Keratinocyte (primary cell): ENCODE data around the gene HLA-DMB. TPM values are rescaled to one million over a fixed set of nuclear protein-coding genes. Genes with fewer than 3 reads are reported as not detected.

Experiments used
- DNase-seq: peaks from one replicate; pipeline ENCODE4 v3.0.0-alpha.2; 2011; ENCODE audit warnings: low read depth, missing footprints, low spot score
- FAIRE-seq: peaks from 2 replicates; lab custom pipeline; 2011; peaks lifted over from hg19 to GRCh38; lab: Jason Lieb, UNC
- H2AFZ ChIP-seq: 2 replicates; pipeline ENCODE4 v1.6.0; 2012; ENCODE audit warnings: low read length, control low read depth, inconsistent platforms; ENCODE audit not compliant: control insufficient read depth
- H3K27ac ChIP-seq: 2 replicates; pipeline ENCODE4 v1.5.1; 2011; ENCODE audit warnings: low read length; ENCODE audit not compliant: control insufficient read depth, insufficient read depth
- H3K27me3 ChIP-seq: 3 replicates; pipeline ENCODE4 v1.6.0; 2011; ENCODE audit warnings: low read length; ENCODE audit not compliant: control insufficient read depth, insufficient read depth; ENCODE audit errors: extremely low read depth
- H3K36me3 ChIP-seq, 2 experiments: 2 replicates in 1 of 2; 3 replicates in 1 of 2; pipeline ENCODE4 v1.5.1; 2011; ENCODE audit warnings: low read length in 2 of 2, mild to moderate bottlenecking in 1 of 2; ENCODE audit not compliant: control insufficient read depth in 2 of 2, insufficient read depth in 2 of 2; ENCODE audit errors: extremely low read depth in 1 of 2
- H3K4me1 ChIP-seq: 3 replicates; pipeline ENCODE4 v1.5.1; 2011; ENCODE audit warnings: low read length; ENCODE audit not compliant: control insufficient read depth, insufficient read depth; ENCODE audit errors: extremely low read depth
- H3K4me2 ChIP-seq: 3 replicates; pipeline ENCODE4 v1.6.0; 2011; ENCODE audit warnings: low read depth, low read length; ENCODE audit not compliant: control insufficient read depth, insufficient read depth; ENCODE audit errors: extremely low read depth
- H3K4me3 ChIP-seq, 3 experiments: fragments of 200-600 bp in 1 of 3; sonication (generic) in 1 of 3; 2 replicates in 2 of 3; 3 replicates in 1 of 3; pipeline ENCODE4 v1.5.1; 2011 to 2016; ENCODE audit warnings: low read length in 3 of 3, mild to moderate bottlenecking in 3 of 3, control low read depth in 2 of 3, inconsistent platforms in 1 of 3, low read depth in 1 of 3, mixed read lengths in 1 of 3, mixed run types in 1 of 3, moderate library complexity in 1 of 3; ENCODE audit not compliant: control insufficient read depth in 2 of 3, insufficient read depth in 2 of 3; ENCODE audit errors: extremely low read depth in 1 of 3
- H3K79me2 ChIP-seq: 2 replicates; pipeline ENCODE4 v1.6.0; 2012; ENCODE audit warnings: low read length; ENCODE audit not compliant: control insufficient read depth, insufficient read depth
- H3K9ac ChIP-seq: 3 replicates; pipeline ENCODE4 v1.6.0; 2011; ENCODE audit warnings: low read length; ENCODE audit not compliant: control insufficient read depth, insufficient read depth; ENCODE audit errors: extremely low read depth
- H3K9me1 ChIP-seq: 3 replicates; pipeline ENCODE4 v1.6.0; 2011; ENCODE audit warnings: low read length; ENCODE audit not compliant: control insufficient read depth, insufficient read depth; ENCODE audit errors: extremely low read depth
- H3K9me3 ChIP-seq: 2 replicates; pipeline ENCODE4 v1.5.1; 2012; ENCODE audit warnings: low read depth, low read length; ENCODE audit not compliant: control insufficient read depth
- H4K20me1 ChIP-seq: 3 replicates; pipeline ENCODE4 v1.6.0; 2011; ENCODE audit warnings: low read length; ENCODE audit not compliant: control insufficient read depth, insufficient read depth; ENCODE audit errors: extremely low read depth
- CTCF ChIP-seq, 3 experiments: IDR thresholded peaks in 1 of 3; conservative IDR thresholded peaks in 1 of 3; optimal IDR thresholded peaks in 1 of 3; 2 replicates in 2 of 3; 3 replicates in 1 of 3; pipeline versions ENCODE3 to v1.5.1; 2011; ENCODE audit warnings: low read length in 3 of 3, mild to moderate bottlenecking in 3 of 3, moderate library complexity in 2 of 3, control low read depth in 1 of 3, inconsistent platforms in 1 of 3; ENCODE audit not compliant: insufficient read depth in 2 of 3; ENCODE audit errors: extremely low read depth in 1 of 3
- EZH2 ChIP-seq: IDR thresholded peaks from one replicate; pipeline ENCODE4 v1.6.1; 2012; ENCODE audit warnings: inconsistent platforms, mild to moderate bottlenecking, low read length, moderate library complexity
- dilution Hi-C: fragments of 300-500 bp; cut with MboI; formaldehyde crosslinking; loops from one replicate; pipeline ENCODE4 v1.7.0; 2020; ENCODE audit warnings: low sequenced_read_pairs; ENCODE audit not compliant: extremely low pct_ligation_motif_present
- polyA plus RNA-seq, 5 experiments: library from polyadenylated mRNA; depleted of rRNA in 3 of 5; stranded (reverse) in 3 of 5; stranded (forward) in 1 of 5; unstranded in 1 of 5; fragments of >200 nt; gene quantifications; 1 replicate in 1 of 5; 2 replicates in 3 of 5; 3 replicates in 1 of 5; pipeline versions ENCODE4 v1.2.1 to v1.2.3, GENCODE V29; 2011 to 2012; ENCODE audit warnings: missing spikeins in 2 of 5, low read depth in 1 of 5, low replicate concordance in 1 of 5

Gene HLA-DMB
- polyA plus RNA-seq, 1 donor (not counting 4 experiments of a cell fraction or from before 2014, with no cell fraction given) = not detected

GRCh38 chr6:32894085-32895005 is 46.5 kb downstream of the HLA-DMB start:
- H3K27ac ChIP-seq = peak overlapping the region; percentile 64
- H3K4me2 ChIP-seq = peak overlapping the region; percentile 98
- peaks cover 20% of the 10 kb centered on the region for H3K79me2 ChIP-seq
- peak overlapping the region; percentile 75 for H3K9ac ChIP-seq
- H4K20me1 ChIP-seq = no peaks in the 10 kb centered on the region
- H3K27me3 ChIP-seq = no peaks in the 10 kb centered on the region
- peak overlapping the region; percentile 98 for H2AFZ ChIP-seq
- dilution Hi-C loops = no loop called here
- TF ChIP-seq CTCF (optimal IDR thresholded peaks at IDR 0.05 in 1 of 3, IDR thresholded peaks at IDR 0.05 in 1 of 3, conservative IDR thresholded peaks at IDR 0.05 in 1 of 3; ENCODE audit: extremely low read depth in 1 of 3, insufficient read depth in 2 of 3, low read length in 3 of 3) (no peak), EZH2 (no peak)
- no peaks in the 10 kb centered on the region for H3K9me3 ChIP-seq
- H3K4me1 ChIP-seq = peaks cover 10% of the 10 kb centered on the region
- no peaks in the 10 kb centered on the region for H3K9me1 ChIP-seq
- FAIRE-seq (no peak), DNase-seq (no peak)
- H3K4me3 ChIP-seq = peak overlapping the region; percentile 74 to 93 (median 92)
- no peaks in the 10 kb centered on the region for H3K36me3 ChIP-seq

GRCh38 chr6:32890831-32891230 is 50.0 kb downstream of the HLA-DMB start:
- H3K79me2 ChIP-seq = peaks cover 9% of the 10 kb centered on the region
- H3K9me1 ChIP-seq = no peaks in the 10 kb centered on the region
- no peak overlapping the region for H3K4me3 ChIP-seq
- no peak for DNase-seq
- no peak overlapping the region for H3K27ac ChIP-seq
- peaks cover 9% of the 10 kb centered on the region for H3K4me1 ChIP-seq
- no peaks in the 10 kb centered on the region for H3K36me3 ChIP-seq
- TF ChIP-seq CTCF (optimal IDR thresholded peaks at IDR 0.05 in 1 of 3, IDR thresholded peaks at IDR 0.05 in 1 of 3, conservative IDR thresholded peaks at IDR 0.05 in 1 of 3; ENCODE audit: extremely low read depth in 1 of 3, insufficient read depth in 2 of 3, low read length in 3 of 3) (no peak), EZH2 (no peak)
- H3K4me2 ChIP-seq = no peak overlapping the region
- dilution Hi-C loops = no loop called here
- no peaks in the 10 kb centered on the region for H3K9me3 ChIP-seq
- no peak for FAIRE-seq
- no peak overlapping the region for H3K9ac ChIP-seq
- H3K27me3 ChIP-seq = no peaks in the 10 kb centered on the region
- no peaks in the 10 kb centered on the region for H4K20me1 ChIP-seq
- H2AFZ ChIP-seq = no peak overlapping the region
